ENCODE data around the gene DNMBP. TPM values are rescaled to one million over a fixed set of nuclear protein-coding genes. Genes with fewer than 3 reads are reported as not detected.
"Not testable (repeated sequence)": the region's sequence is repeated elsewhere in the genome, so short reads cannot be mapped to it uniquely, and the experiment has no call there.

The DNMBP gene
- total RNA-seq, 1 experiment from 2014 or later = 60.3 TPM

GRCh38 chr10:99958302-99958701 is 51.4 kb downstream of the DNMBP start:
- peaks cover 81% of the 10 kb centered on the region for H3K79me2 ChIP-seq (ENCODE audit: insufficient read depth, low read length)
- ChIA-PET CTCF (no interaction called here), RAD21 (ENCODE audit: low non-redundant PET in 1 of 2, low total read pairs in 2 of 2, uncharacterized antibody in 2 of 2, unreplicated experiment in 2 of 2) (no interaction called here), POLR2A (no interaction called here)
- DNase-seq (ENCODE audit: low read depth, low spot score) (no peak), ATAC-seq (no peak)
- no peak overlapping the region for H3K4me2 ChIP-seq (ENCODE audit: low read length)
- H2AFZ ChIP-seq (ENCODE audit: low read depth, low read length, poor library complexity, severe bottlenecking) = no peak overlapping the region
- no peaks in the 10 kb centered on the region for H3K9me3 ChIP-seq (ENCODE audit: control insufficient read depth in 1 of 2, insufficient read depth in 1 of 2, low read depth in 1 of 2, low read length in 2 of 2)
- intact Hi-C loops (cut with micrococcal nuclease) = no loop called here
- H3K9ac ChIP-seq (ENCODE audit: low read length) = no peak overlapping the region
- H3K36me3 ChIP-seq (ENCODE audit: control insufficient read depth in 1 of 2, insufficient read depth in 2 of 2, low read length in 2 of 2) = peaks cover 30 to 37% of the 10 kb centered on the region in 2 experiments; a peak in 3 of 4 replicates
- H3K4me3 ChIP-seq (replicated peaks in 1 of 2; ENCODE audit: low read depth in 1 of 2, low read length in 2 of 2) = no peak overlapping the region
- BruUV-seq (replicated peaks) = no TSS peak
- H3K27me3 ChIP-seq (ENCODE audit: insufficient read depth, low read length) = no peaks in the 10 kb centered on the region
- no peaks in the 10 kb centered on the region; the same call in 1 of the 2 replicates for H4K20me1 ChIP-seq (ENCODE audit: insufficient read depth)
- no peaks in the 10 kb centered on the region for H3K9me2 ChIP-seq (ENCODE audit: insufficient read depth)
- no peak for TF ChIP-seq TCF7L2 (IDR thresholded peaks at IDR 0.05; ENCODE audit: borderline replicate concordance, extremely low read depth, insufficient read depth, insufficient read length)
- TF ChIP-seq YY1 (IDR thresholded peaks at IDR 0.05; ENCODE audit: extremely low read depth, insufficient replicate concordance, low read depth, low read length) = no peak
- no peak for TF ChIP-seq POLR2A (IDR thresholded peaks at IDR 0.05; ENCODE audit: borderline replicate concordance, extremely low read depth, insufficient read depth, insufficient read length)
- TF ChIP-seq POLR2AphosphoS5 (IDR thresholded peaks at IDR 0.05; ENCODE audit: low read depth, low read length) = no peak
- no peak for TF ChIP-seq SIN3A (IDR thresholded peaks at IDR 0.05; ENCODE audit: low read depth)
- TF ChIP-seq CEBPB (IDR thresholded peaks at IDR 0.05; ENCODE audit: low read depth) = no peak
- TF ChIP-seq MAX (IDR thresholded peaks at IDR 0.05) = no peak
- TF ChIP-seq RAD21 (IDR thresholded peaks at IDR 0.05; ENCODE audit: low read depth) = no peak
- peaks cover 11 to 25% of the 10 kb centered on the region in 2 experiments for H3K4me1 ChIP-seq (ENCODE audit: control insufficient read depth in 1 of 2, insufficient read depth in 2 of 2, low read length in 2 of 2)
- H3K27ac ChIP-seq (ENCODE audit: low read depth, low read length) = no peak overlapping the region

- BruUV-seq (replicated peaks) = not testable (repeated sequence)
Measured at GRCh38 chr10:99953510-99953909, 56.2 kb downstream of the DNMBP start.

More at GRCh38 chr10:99953510-99953909, 56.2 kb downstream of the DNMBP start:
- peaks cover 31 to 68% of the 10 kb centered on the region in 2 experiments for H3K36me3 ChIP-seq (ENCODE audit: control insufficient read depth in 1 of 2, insufficient read depth in 2 of 2, low read length in 2 of 2)
- peaks cover 96% of the 10 kb centered on the region for H3K79me2 ChIP-seq (ENCODE audit: insufficient read depth, low read length)
- RAD21 ChIA-PET (ENCODE audit: low non-redundant PET in 1 of 2, low total read pairs in 2 of 2, uncharacterized antibody in 2 of 2, unreplicated experiment in 2 of 2); intact Hi-C loops (cut with micrococcal nuclease); H3K4me2 ChIP-seq (ENCODE audit: low read length); H3K27ac ChIP-seq (ENCODE audit: low read depth, low read length); DNase-seq (ENCODE audit: low read depth, low spot score); H2AFZ ChIP-seq (ENCODE audit: low read depth, low read length, poor library complexity, severe bottlenecking); H3K4me1 ChIP-seq (ENCODE audit: control insufficient read depth in 1 of 2, insufficient read depth in 2 of 2, low read length in 2 of 2); H3K27me3 ChIP-seq (ENCODE audit: insufficient read depth, low read length); H4K20me1 ChIP-seq (ENCODE audit: insufficient read depth); H3K4me3 ChIP-seq (replicated peaks in 1 of 2; ENCODE audit: low read depth in 1 of 2, low read length in 2 of 2); CTCF ChIA-PET; H3K9ac ChIP-seq (ENCODE audit: low read length); H3K9me3 ChIP-seq (ENCODE audit: control insufficient read depth in 1 of 2, insufficient read depth in 1 of 2, low read depth in 1 of 2, low read length in 2 of 2); ATAC-seq; H3K9me2 ChIP-seq (ENCODE audit: insufficient read depth): not testable (repeated sequence)
- POLR2A ChIA-PET = interaction anchor here (1.3 kb wide), 1 partner anchor 13 kb away, joined by 3 read pairs; no protein-coding TSS in a partner anchor
